HEK293 (cell line): ENCODE data around the gene DCLK1.

Experiments
- CTCF ChIA-PET: fragments of 350-600 bp; formaldehyde crosslinking; extraction: SDS; loops from one replicate; lab custom pipeline; 2021; ENCODE audit warnings: antibody characterized with exemption; lab: Yijun Ruan, JAX
- POLR2A ChIA-PET: fragments of 300-600 bp; formaldehyde crosslinking; extraction: SDS; loops from one replicate; lab custom pipeline; 2020; ENCODE audit warnings: antibody characterized with exemption, inconsistent platforms; lab: Yijun Ruan, JAX
- H3K27ac ChIP-seq: fragments of 200-500 bp; sonication (Bioruptor generic); 2 replicates; pipeline ENCODE4 v1.5.1; 2014; ENCODE audit warnings: low read depth, low read length, control low read depth, inconsistent platforms; ENCODE audit errors: extremely low read depth
- H3K36me3 ChIP-seq, 2 experiments: fragments of 200-500 bp in 1 of 2; sonication (Bioruptor generic) in 1 of 2; 1 replicate in 1 of 2; 2 replicates in 1 of 2; pipeline ENCODE4 v1.5.1; 2014 to 2017; ENCODE audit warnings: inconsistent platforms in 2 of 2, low read length in 2 of 2; ENCODE audit not compliant: control insufficient read depth in 2 of 2, insufficient read depth in 1 of 2
- H3K4me1 ChIP-seq: fragments of 200-500 bp; sonication (Bioruptor generic); 2 replicates; pipeline ENCODE4 v1.5.1; 2014; ENCODE audit warnings: mild to moderate bottlenecking, low read length, inconsistent platforms; ENCODE audit not compliant: control insufficient read depth, insufficient read depth
- H3K4me3 ChIP-seq: 2 replicates; pipeline ENCODE4 v1.5.1; 2011; ENCODE audit warnings: low read depth, mild to moderate bottlenecking, control low read depth, low read length, moderate library complexity
- H3K9me3 ChIP-seq: fragments of 200-500 bp; sonication (Bioruptor generic); 2 replicates; pipeline ENCODE4 v1.5.1; 2014; ENCODE audit warnings: low read depth, low read length, inconsistent platforms; ENCODE audit not compliant: control insufficient read depth, insufficient read depth
- INSM2 ChIP-seq: fragments of 450-650 bp; formaldehyde crosslinking; IDR thresholded peaks from 2 replicates; pipeline ENCODE4 v1.5.1; 2016; ENCODE audit warnings: missing biosample characterization, missing genetic modification characterization
- KLF10 ChIP-seq: fragments of 450-650 bp; IDR thresholded peaks from 2 replicates; pipeline ENCODE4 v1.5.1; 2018; ENCODE audit warnings: missing biosample characterization, mild to moderate bottlenecking, missing genetic modification characterization
- KLF7 ChIP-seq: fragments of 450-650 bp; formaldehyde crosslinking; IDR thresholded peaks from 2 replicates; pipeline ENCODE4 v1.5.1; 2016; ENCODE audit warnings: missing biosample characterization, missing genetic modification characterization, borderline replicate concordance
- OSR2 ChIP-seq: fragments of 450-650 bp; formaldehyde crosslinking; IDR thresholded peaks from 2 replicates; pipeline ENCODE4 v1.5.1; 2016; ENCODE audit warnings: missing biosample characterization, missing genetic modification characterization
- REPIN1 ChIP-seq: fragments of 450-650 bp; formaldehyde crosslinking; IDR thresholded peaks from 2 replicates; pipeline ENCODE4 v1.5.1; 2017; ENCODE audit warnings: missing biosample characterization, missing genetic modification characterization, low read depth
- ZFP69B ChIP-seq: fragments of 450-650 bp; formaldehyde crosslinking; IDR thresholded peaks from 2 replicates; pipeline ENCODE4 v1.5.1; 2016; ENCODE audit warnings: missing biosample characterization, missing genetic modification characterization
- ZNF157 ChIP-seq: fragments of 450-650 bp; formaldehyde crosslinking; IDR thresholded peaks from 2 replicates; pipeline ENCODE4 v1.5.1; 2016; ENCODE audit warnings: missing biosample characterization, missing genetic modification characterization
- ZNF175 ChIP-seq: fragments of 450-650 bp; formaldehyde crosslinking; IDR thresholded peaks from 2 replicates; pipeline ENCODE4 v1.5.1; 2016; ENCODE audit warnings: missing biosample characterization, missing genetic modification characterization
- ZNF221 ChIP-seq: fragments of 450-650 bp; formaldehyde crosslinking; IDR thresholded peaks from 2 replicates; pipeline ENCODE4 v1.5.1; 2017; ENCODE audit warnings: missing biosample characterization, missing genetic modification characterization, borderline replicate concordance
- ZNF239 ChIP-seq: fragments of 450-650 bp; formaldehyde crosslinking; IDR thresholded peaks from 2 replicates; pipeline ENCODE4 v1.5.1; 2016; ENCODE audit warnings: missing biosample characterization, missing genetic modification characterization
- ZNF488 ChIP-seq: fragments of 450-650 bp; formaldehyde crosslinking; IDR thresholded peaks from 2 replicates; pipeline ENCODE4 v1.5.1; 2016; ENCODE audit warnings: missing biosample characterization, missing genetic modification characterization
- ZNF513 ChIP-seq: fragments of 450-650 bp; IDR thresholded peaks from 2 replicates; pipeline ENCODE4 v1.5.1; 2018; ENCODE audit warnings: missing biosample characterization, missing genetic modification characterization
- ZNF580 ChIP-seq: fragments of 450-650 bp; formaldehyde crosslinking; IDR thresholded peaks from 2 replicates; pipeline ENCODE4 v1.5.1; 2016; ENCODE audit warnings: missing biosample characterization, missing genetic modification characterization
- ZNF621 ChIP-seq: fragments of 450-650 bp; formaldehyde crosslinking; IDR thresholded peaks from 2 replicates; pipeline ENCODE4 v1.5.1; 2017; ENCODE audit warnings: missing biosample characterization, missing genetic modification characterization
- ZNF645 ChIP-seq: fragments of 450-650 bp; formaldehyde crosslinking; IDR thresholded peaks from 2 replicates; pipeline ENCODE4; 2016; ENCODE audit warnings: missing biosample characterization, missing genetic modification characterization
- ZNF707 ChIP-seq: fragments of 450-650 bp; formaldehyde crosslinking; IDR thresholded peaks from 2 replicates; pipeline ENCODE4 v1.5.1; 2016; ENCODE audit warnings: missing biosample characterization, missing genetic modification characterization
- ZNF768 ChIP-seq: fragments of 450-650 bp; formaldehyde crosslinking; IDR thresholded peaks from 2 replicates; pipeline ENCODE4 v1.5.1; 2018; ENCODE audit warnings: missing biosample characterization, mild to moderate bottlenecking, missing genetic modification characterization
- ZNF843 ChIP-seq: fragments of 450-650 bp; formaldehyde crosslinking; IDR thresholded peaks from 2 replicates; pipeline ENCODE4 v1.5.1; 2016; ENCODE audit warnings: missing biosample characterization, missing genetic modification characterization
- ZSCAN23 ChIP-seq: fragments of 450-650 bp; formaldehyde crosslinking; IDR thresholded peaks from 2 replicates; pipeline ENCODE4 v1.5.1; 2016; ENCODE audit warnings: missing biosample characterization, missing genetic modification characterization
- TF ChIP-seq, protein P1 (sequence below): fragments of 450-650 bp; formaldehyde crosslinking; IDR thresholded peaks from 2 replicates; pipeline ENCODE4 v1.5.1; 2016; ENCODE audit warnings: missing biosample characterization, missing genetic modification characterization
- TF ChIP-seq, protein P2 (sequence below): fragments of 450-650 bp; formaldehyde crosslinking; IDR thresholded peaks from 2 replicates; pipeline ENCODE4 v1.5.1; 2016; ENCODE audit warnings: missing biosample characterization, missing genetic modification characterization
- TF ChIP-seq, protein P3 (sequence below): fragments of 450-650 bp; formaldehyde crosslinking; IDR thresholded peaks from 2 replicates; pipeline ENCODE4 v1.5.1; 2016; ENCODE audit warnings: missing biosample characterization, missing genetic modification characterization

Gene DCLK1

DNA sequence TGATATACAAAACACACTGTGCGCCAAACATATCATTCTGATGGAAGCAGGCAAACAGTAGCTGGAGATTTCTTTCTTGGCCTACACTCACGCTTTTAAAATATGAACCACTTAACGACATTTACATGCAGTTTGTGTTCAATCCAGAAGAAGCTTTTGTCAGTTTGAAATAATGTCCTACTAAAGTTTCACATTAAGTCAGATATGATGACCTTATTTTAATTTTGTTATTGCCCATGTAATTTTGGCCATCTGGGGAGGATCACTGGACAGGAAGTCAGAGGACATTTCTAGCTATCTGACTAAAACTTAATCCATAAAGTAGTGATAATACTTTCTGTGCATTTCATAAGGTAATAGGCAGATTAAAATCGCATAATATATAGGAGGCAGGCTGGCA, 98.1 kb downstream of the DCLK1 start:
- H3K36me3 ChIP-seq: no peaks in the 10 kb centered on the region
- TF ChIP-seq ZNF843 (no peak), ZFP69B (tag by site-specific recombination) (no peak), ZNF645 (tag by site-specific recombination) (no peak), ZNF157 (no peak), ZNF707 (tag by site-specific recombination) (no peak), ZNF768 (tag by site-specific recombination) (no peak), ZNF175 (tag by site-specific recombination) (no peak), ZNF513 (tag by site-specific recombination) (no peak), ZNF488 (tag by site-specific recombination) (no peak), ZNF221 (no peak), KLF7 (tag by site-specific recombination) (no peak), INSM2 (no peak)
- TF ChIP-seq, all 188 proteins: peak for 0
- no peak overlapping the region for H3K4me3 ChIP-seq
- H3K4me1 ChIP-seq: no peaks in the 10 kb centered on the region
- POLR2A ChIA-PET: no interaction called here
- H3K9me3 ChIP-seq: no peaks in the 10 kb centered on the region
- CTCF ChIA-PET: no interaction called here
- H3K27ac ChIP-seq: no peak overlapping the region

GRCh38 chr13:36031490-36031889, 99.7 kb downstream of the DCLK1 start:
- CTCF ChIA-PET: no interaction called here
- Histone ChIP-seq H3K36me3 (no peaks in the 10 kb centered on the region), H3K4me1 (no peaks in the 10 kb centered on the region), H3K4me3 (no peak overlapping the region), H3K9me3 (no peaks in the 10 kb centered on the region), H3K27ac (no peak overlapping the region)
- POLR2A ChIA-PET: no interaction called here
- no peak for TF ChIP-seq ZNF580 (tag by site-specific recombination)
- no peak for TF ChIP-seq ZNF239 (tag by site-specific recombination)
- no peak for TF ChIP-seq ZSCAN23 (tag by site-specific recombination)
- no peak for TF ChIP-seq REPIN1 (tag by site-specific recombination)
- no peak for TF ChIP-seq KLF10 (tag by site-specific recombination)
- TF ChIP-seq, protein P1, sequence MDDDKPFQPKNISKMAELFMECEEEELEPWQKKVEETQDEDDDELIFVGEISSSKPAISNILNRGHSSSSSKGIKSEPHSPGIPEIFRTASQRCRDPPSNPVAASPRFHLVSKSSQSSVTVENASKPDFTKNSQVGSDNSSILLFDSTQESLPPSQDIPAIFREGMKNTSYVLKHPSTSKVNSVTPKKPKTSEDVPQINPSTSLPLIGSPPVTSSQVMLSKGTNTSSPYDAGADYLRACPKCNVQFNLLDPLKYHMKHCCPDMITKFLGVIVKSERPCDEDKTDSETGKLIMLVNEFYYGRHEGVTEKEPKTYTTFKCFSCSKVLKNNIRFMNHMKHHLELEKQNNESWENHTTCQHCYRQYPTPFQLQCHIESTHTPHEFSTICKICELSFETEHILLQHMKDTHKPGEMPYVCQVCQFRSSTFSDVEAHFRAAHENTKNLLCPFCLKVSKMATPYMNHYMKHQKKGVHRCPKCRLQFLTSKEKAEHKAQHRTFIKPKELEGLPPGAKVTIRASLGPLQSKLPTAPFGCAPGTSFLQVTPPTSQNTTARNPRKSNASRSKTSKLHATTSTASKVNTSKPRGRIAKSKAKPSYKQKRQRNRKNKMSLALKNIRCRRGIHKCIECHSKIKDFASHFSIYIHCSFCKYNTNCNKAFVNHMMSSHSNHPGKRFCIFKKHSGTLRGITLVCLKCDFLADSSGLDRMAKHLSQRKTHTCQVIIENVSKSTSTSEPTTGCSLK (tag by site-specific recombination): no peak
- TF ChIP-seq, protein P2, sequence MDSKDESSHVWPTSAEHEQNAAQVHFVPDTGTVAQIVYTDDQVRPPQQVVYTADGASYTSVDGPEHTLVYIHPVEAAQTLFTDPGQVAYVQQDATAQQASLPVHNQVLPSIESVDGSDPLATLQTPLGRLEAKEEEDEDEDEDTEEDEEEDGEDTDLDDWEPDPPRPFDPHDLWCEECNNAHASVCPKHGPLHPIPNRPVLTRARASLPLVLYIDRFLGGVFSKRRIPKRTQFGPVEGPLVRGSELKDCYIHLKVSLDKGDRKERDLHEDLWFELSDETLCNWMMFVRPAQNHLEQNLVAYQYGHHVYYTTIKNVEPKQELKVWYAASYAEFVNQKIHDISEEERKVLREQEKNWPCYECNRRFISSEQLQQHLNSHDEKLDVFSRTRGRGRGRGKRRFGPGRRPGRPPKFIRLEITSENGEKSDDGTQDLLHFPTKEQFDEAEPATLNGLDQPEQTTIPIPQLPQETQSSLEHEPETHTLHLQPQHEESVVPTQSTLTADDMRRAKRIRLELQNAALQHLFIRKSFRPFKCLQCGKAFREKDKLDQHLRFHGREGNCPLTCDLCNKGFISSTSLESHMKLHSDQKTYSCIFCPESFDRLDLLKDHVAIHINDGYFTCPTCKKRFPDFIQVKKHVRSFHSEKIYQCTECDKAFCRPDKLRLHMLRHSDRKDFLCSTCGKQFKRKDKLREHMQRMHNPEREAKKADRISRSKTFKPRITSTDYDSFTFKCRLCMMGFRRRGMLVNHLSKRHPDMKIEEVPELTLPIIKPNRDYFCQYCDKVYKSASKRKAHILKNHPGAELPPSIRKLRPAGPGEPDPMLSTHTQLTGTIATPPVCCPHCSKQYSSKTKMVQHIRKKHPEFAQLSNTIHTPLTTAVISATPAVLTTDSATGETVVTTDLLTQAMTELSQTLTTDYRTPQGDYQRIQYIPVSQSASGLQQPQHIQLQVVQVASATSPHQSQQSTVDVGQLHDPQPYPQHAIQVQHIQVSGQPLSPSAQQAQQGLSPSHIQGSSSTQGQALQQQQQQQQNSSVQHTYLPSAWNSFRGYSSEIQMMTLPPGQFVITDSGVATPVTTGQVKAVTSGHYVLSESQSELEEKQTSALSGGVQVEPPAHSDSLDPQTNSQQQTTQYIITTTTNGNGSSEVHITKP (tag by site-specific recombination): no peak
- TF ChIP-seq, protein P3, sequence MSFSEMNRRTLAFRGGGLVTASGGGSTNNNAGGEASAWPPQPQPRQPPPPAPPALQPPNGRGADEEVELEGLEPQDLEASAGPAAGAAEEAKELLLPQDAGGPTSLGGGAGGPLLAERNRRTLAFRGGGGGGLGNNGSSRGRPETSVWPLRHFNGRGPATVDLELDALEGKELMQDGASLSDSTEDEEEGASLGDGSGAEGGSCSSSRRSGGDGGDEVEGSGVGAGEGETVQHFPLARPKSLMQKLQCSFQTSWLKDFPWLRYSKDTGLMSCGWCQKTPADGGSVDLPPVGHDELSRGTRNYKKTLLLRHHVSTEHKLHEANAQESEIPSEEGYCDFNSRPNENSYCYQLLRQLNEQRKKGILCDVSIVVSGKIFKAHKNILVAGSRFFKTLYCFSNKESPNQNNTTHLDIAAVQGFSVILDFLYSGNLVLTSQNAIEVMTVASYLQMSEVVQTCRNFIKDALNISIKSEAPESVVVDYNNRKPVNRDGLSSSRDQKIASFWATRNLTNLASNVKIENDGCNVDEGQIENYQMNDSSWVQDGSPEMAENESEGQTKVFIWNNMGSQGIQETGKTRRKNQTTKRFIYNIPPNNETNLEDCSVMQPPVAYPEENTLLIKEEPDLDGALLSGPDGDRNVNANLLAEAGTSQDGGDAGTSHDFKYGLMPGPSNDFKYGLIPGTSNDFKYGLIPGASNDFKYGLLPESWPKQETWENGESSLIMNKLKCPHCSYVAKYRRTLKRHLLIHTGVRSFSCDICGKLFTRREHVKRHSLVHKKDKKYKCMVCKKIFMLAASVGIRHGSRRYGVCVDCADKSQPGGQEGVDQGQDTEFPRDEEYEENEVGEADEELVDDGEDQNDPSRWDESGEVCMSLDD (tag by site-specific recombination): no peak
- no peak for TF ChIP-seq OSR2 (tag by site-specific recombination)
- no peak for TF ChIP-seq ZNF621 (tag by site-specific recombination)
